Urinary bladder (tissue), 4 donors: Measurements from ENCODE around the gene NR4A2. TPM values are rescaled to one million over a fixed set of nuclear protein-coding genes. Genes with fewer than 3 reads are reported as not detected.
"Not testable (repeated sequence)": the region's sequence is repeated elsewhere in the genome, so short reads cannot be mapped to it uniquely, and the experiment has no call there.

ENCODE experiments used
- DNase-seq: peaks from one replicate; pipeline ENCODE4 v3.0.0-alpha.2; 2015; ENCODE audit errors: extremely low spot score
- H3K27ac ChIP-seq: one replicate; pipeline ENCODE4 v1.5.1; 2013; ENCODE audit warnings: low read depth, mild to moderate bottlenecking, moderate library complexity
- H3K36me3 ChIP-seq: one replicate; pipeline ENCODE4 v1.6.1; 2013; ENCODE audit warnings: mild to moderate bottlenecking, moderate library complexity; ENCODE audit not compliant: insufficient read depth
- H3K4me1 ChIP-seq: one replicate; pipeline ENCODE4 v1.6.1; 2013; ENCODE audit warnings: mild to moderate bottlenecking, moderate library complexity; ENCODE audit not compliant: insufficient read depth
- H3K4me3 ChIP-seq: one replicate; pipeline ENCODE4 v1.5.1; 2013; ENCODE audit warnings: low read depth, low read length
- WGBS: extraction: QIAGEN DNeasy Blood & Tissue Kit; methylation state at CpG from one replicate; pipeline ENCODE4 v1.1.7; 2013; 5-methylcytosine and 5-hydroxymethylcytosine counted together
- polyA plus RNA-seq: library from polyadenylated mRNA; stranded (reverse); fragments of 200-250 nt; gene quantifications from one replicate; pipeline ENCODE4 v1.2.3, GENCODE V29; 2013
- total RNA-seq: library from RNA; depleted of rRNA; stranded (reverse); fragments of >200 nt; gene quantifications from one replicate; pipeline ENCODE4 v1.2.3, GENCODE V29; 2014
- donor health status: healthy with polysubstance abuse.
- donor health status: healthy.

The NR4A2 gene
- total and polyA plus RNA-seq, 2 donors, result 2.9 to 11.1 TPM

DNA sequence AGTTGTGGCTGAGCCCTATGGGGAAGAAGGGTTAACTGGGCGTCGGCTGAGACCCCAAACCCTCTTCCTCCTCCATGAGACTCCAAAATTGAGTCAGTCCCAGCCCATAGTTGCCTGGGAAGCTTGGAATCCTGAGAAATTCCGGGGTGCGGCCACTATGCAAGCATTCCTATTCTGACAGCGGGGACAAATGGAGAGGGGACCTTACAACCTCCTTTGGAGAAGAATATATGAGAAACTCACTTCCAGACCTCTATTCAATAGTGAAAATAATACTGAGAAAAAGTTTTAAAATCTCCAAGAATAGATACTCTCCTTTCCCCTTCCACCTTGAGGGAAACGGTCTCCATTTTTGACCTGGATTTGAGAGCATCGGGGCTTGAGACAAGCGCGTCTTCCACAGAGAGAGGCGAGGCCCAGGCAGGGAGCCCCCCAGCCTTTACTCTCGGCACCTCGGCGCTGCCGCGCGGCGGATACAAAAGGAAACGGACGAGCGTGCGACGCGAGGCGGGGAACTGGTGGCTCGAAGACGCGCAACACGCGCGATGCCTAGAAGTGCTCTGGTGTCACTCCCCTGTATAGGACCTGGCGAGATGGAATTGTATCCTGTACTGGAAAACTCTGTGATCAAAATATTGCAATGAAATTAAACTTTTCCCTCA is 11.1 kb downstream of the NR4A2 start:
- H3K27ac ChIP-seq, result no peak overlapping the region
- H3K36me3 ChIP-seq, result no peaks in the 10 kb centered on the region
- no peaks in the 10 kb centered on the region for H3K4me1 ChIP-seq
- WGBS, result 5% methylated on average over 31 of the region's 31 CpGs
- H3K4me3 ChIP-seq, result peak overlapping the region; percentile 36
- no peak for DNase-seq

DNA sequence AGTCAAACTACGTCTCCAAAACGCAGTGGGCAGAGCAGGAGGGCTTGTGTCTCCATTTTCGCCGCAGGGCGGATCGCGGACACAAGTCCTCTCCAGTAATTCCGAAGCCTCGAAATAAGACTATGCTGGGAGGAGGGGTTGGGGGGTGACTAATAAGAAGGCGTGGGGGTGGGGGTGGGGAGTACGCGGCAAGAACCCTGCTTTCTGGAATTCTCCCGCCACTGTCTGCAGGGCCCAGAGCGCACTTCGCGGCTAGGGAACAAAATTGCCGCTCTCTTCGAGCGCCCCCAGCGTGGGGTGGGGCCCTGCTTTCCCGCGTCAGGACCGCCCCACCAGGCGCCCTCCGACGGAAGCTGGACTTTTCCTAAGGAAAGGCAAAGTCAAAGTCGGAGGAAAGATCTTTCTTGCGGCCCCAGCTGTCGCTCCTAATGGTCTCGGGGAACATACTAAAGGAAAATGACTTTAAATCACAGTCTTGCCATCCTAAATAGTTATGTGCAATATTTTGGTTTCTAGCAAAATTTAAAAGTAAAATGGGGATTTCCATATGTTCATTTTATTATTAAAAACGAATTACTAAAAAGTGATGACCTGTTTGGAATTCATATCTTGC is 11.9 kb downstream of the NR4A2 start:
- peak overlapping the region; percentile 27 for H3K4me3 ChIP-seq
- no peaks in the 10 kb centered on the region for H3K36me3 ChIP-seq
- no peak overlapping the region for H3K27ac ChIP-seq
- 1% methylated on average over 31 of the region's 31 CpGs for WGBS
- no peak for DNase-seq
- H3K4me1 ChIP-seq, result no peaks in the 10 kb centered on the region

GRCh38 chr2:156319811-156320485 is 12.6 kb downstream of the NR4A2 start:
- H3K27ac ChIP-seq, result no peak overlapping the region
- H3K36me3 ChIP-seq, result no peaks in the 10 kb centered on the region
- no peaks in the 10 kb centered on the region for H3K4me1 ChIP-seq
- peak overlapping the region; percentile 27 for H3K4me3 ChIP-seq
- no peak for DNase-seq
- WGBS, result 3% methylated on average over 47 of the region's 47 CpGs

DNA sequence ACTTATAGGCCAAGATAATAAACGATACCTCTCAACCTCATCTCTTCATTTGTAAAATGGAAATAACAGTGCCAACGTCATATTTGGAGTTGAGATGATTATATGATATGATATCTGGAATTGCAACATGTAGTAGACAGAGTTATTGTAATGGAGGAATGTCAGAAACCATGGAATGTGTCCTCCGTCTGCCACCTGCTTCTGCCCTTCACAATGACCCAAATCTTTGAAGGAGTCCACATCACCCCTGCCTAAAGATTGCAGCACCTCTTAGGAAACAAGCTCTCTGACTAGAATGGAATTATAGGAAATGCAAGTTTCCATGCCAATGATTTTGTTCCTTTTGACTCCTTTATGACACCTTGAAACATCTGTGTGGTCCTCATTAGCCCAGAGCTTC is 14.9 kb downstream of the NR4A2 start:
- Histone ChIP-seq H3K36me3 (no peaks in the 10 kb centered on the region), H3K27ac (no peak overlapping the region), H3K4me3 (no peak overlapping the region), H3K4me1 (no peaks in the 10 kb centered on the region)
- DNase-seq, result no peak
- WGBS, result 82% methylated on average over 3 of the region's 3 CpGs

GRCh38 chr2:156311976-156312375 is 20.5 kb downstream of the NR4A2 start:
- no peaks in the 10 kb centered on the region for H3K4me1 ChIP-seq
- 47% methylated on average over 2 of the region's 2 CpGs for WGBS
- no peak for DNase-seq
- H3K27ac ChIP-seq, result no peak overlapping the region
- no peak overlapping the region for H3K4me3 ChIP-seq
- H3K36me3 ChIP-seq, result no peaks in the 10 kb centered on the region

DNA sequence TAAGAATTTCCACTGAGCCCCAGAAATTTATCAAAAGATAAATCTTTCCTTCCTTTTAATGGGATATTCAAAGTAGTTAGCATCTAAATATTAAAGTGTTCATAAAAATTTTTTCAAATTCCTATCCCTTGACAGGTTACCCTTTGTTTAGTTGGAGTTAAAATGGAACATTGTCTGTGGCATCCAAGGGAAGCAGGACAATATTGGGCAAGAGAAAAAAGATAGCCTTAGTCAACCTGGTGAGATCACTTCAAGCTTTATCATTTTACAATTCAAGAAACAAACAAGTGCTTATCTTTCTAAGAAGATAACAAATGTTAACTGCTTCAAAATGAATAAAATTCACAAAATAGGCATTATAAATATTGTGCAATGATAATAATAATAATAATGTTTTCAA is 21.7 kb downstream of the NR4A2 start:
- DNase-seq, result no peak
- no peaks in the 10 kb centered on the region for H3K4me1 ChIP-seq
- H3K27ac ChIP-seq, result no peak overlapping the region
- no peak overlapping the region for H3K4me3 ChIP-seq
- H3K36me3 ChIP-seq, result no peaks in the 10 kb centered on the region

DNA sequence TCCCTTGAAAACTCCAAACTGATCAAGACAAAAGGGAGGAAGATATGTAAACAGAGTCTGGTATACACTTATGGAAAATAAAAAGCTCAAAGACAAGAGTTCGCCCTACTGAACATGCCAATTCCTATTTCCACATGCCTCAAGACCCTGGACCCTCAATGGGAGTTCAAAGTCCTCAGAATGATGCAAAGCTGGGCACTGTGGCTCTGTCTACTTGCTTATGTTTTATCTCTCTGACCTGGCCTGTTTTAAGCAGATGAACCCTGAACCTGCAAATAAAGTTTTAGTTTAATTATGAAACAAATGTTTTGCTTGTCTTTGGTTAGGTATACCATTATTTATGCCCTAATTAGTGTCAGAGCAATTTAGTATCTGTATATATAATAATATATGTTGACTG is 22.6 kb downstream of the NR4A2 start:
- H3K27ac ChIP-seq, result no peak overlapping the region
- no peaks in the 10 kb centered on the region for H3K36me3 ChIP-seq
- no peak for DNase-seq
- 85% methylated on average over 1 of the region's 1 CpG for WGBS
- H3K4me3 ChIP-seq, result no peak overlapping the region
- H3K4me1 ChIP-seq, result no peaks in the 10 kb centered on the region

DNA sequence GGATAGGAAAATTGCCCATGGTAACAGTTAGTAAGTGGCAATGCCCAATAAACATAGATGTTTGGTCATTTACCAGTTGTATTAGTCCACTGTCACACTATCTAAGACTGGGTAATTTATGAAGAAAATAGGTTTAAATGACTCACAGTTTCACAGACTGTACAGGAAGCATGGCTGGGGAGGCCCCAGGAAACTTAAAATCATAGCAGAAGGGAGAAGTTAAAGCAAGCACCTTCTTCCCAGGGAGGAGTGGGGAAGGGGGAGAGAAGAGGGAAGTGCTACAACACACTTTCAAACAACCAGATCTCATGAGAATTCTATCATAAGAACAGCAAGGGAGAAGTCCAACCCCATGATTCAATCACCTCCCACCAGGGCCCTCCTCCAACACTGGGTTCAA is 23.4 kb downstream of the NR4A2 start:
- Histone ChIP-seq H3K4me3 (no peak overlapping the region), H3K4me1 (no peaks in the 10 kb centered on the region), H3K36me3 (no peaks in the 10 kb centered on the region), H3K27ac (no peak overlapping the region)
- no peak for DNase-seq

DNA sequence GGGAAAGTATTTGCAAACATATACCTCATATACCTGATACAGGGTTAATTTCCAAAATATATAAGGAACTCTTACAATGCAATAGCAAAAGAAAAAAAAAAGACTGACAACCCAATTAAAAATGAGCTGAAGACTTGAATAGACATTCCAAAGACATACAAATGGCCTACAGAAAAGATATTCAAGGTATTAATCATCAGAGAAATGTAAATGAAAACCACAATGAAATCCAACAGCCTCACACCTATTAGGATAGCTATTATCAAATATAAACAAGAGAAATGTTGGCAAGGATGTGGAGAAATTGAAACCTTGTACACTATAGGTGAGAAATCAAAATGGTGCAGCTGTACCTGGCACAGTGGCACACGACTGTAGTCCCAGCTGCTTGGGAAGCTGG is 25.7 kb downstream of the NR4A2 start:
- 74% methylated on average over 1 of the region's 1 CpG for WGBS
- DNase-seq, result no peak
- H3K4me3 ChIP-seq, result no peak overlapping the region

DNA sequence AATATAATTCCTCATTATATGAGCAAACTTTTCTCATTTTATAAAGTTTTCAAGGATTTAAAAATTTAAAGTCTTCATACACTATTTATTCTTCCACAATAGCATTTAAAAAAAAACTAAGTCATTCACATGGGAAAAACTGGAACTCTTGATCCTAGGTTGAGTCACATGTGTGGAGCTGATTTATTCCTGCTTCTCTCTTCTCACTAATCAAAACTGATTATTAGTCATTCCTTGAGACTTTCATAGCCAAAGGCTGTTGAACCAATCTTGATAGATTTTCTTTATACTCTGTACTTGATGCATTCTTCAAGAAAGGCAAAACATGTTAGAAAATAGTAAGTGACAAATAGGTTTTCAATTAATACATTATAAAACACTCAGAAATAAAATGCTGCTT is 27.4 kb downstream of the NR4A2 start:
- Histone ChIP-seq H3K27ac (no peak overlapping the region), H3K36me3 (no peaks in the 10 kb centered on the region), H3K4me3 (no peak overlapping the region), H3K4me1 (no peaks in the 10 kb centered on the region)
- no peak for DNase-seq

More for the DNA sequence above, 25.7 kb downstream of the NR4A2 start:
- Histone ChIP-seq H3K27ac (no peak overlapping the region), H3K4me1 (no peaks in the 10 kb centered on the region), H3K36me3 (no peaks in the 10 kb centered on the region)

DNA sequence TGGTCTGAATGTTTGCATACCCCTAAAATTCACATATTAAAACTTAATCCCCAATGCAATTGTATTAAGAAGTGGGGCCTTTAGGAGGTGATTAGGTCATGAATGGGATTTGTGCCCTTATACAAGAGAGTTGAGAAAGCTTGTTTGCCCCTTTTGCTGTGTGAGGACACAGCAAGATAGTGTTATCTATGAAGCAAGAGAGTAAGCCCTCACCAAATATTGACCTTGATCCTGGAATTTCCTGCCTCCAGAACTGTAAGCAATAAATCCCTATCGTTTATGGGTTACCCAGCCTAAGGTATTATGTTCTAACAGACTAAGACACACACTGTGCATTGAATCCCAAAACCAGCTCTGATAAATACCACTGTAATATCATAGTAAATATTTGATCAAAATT is 32.2 kb downstream of the NR4A2 start:
- Histone ChIP-seq H3K36me3 (no peaks in the 10 kb centered on the region), H3K27ac (no peak overlapping the region), H3K4me3 (no peak overlapping the region), H3K4me1 (no peaks in the 10 kb centered on the region)
- whole genome bisulfite sequencing, result 31% methylated on average over 1 of the region's 1 CpG
- no peak for DNase-seq

- Histone ChIP-seq H3K4me1 (no peaks in the 10 kb centered on the region), H3K36me3 (no peaks in the 10 kb centered on the region), H3K27ac (no peak overlapping the region), H3K4me3 (no peak overlapping the region)
- 94% methylated on average over 8 of the region's 8 CpGs for WGBS
- no peak for DNase-seq
These were observed 37.5 kb downstream of the NR4A2 start for GRCh38 chr2:156294945-156295580.

- WGBS, result 97% methylated on average over 22 of the region's 29 CpGs
- H3K4me3 ChIP-seq, result not testable (repeated sequence)
These were observed 39.1 kb downstream of the NR4A2 start for GRCh38 chr2:156293382-156293781.

More at GRCh38 chr2:156293382-156293781, 39.1 kb downstream of the NR4A2 start:
- not testable (repeated sequence) for H3K27ac ChIP-seq, DNase-seq, H3K36me3 ChIP-seq, H3K4me1 ChIP-seq
